K562 (cell line): ENCODE results near the gene CSNK1G2. TPM values are rescaled to one million over a fixed set of nuclear protein-coding genes. Genes with fewer than 3 reads are reported as not detected.

ENCODE experiments used
- AFF1 ChIP-seq, 2 experiments: fragments of 450-650 bp; IDR thresholded peaks; 2 replicates each; pipeline ENCODE4 v1.6.1; 2018; ENCODE audit warnings: mild to moderate bottlenecking in 2 of 2, low read depth in 1 of 2; ENCODE audit not compliant: partially characterized antibody in 2 of 2
- ASH1L ChIP-seq: fragments of 450-650 bp; IDR thresholded peaks from 2 replicates; pipeline ENCODE4 v1.6.1; 2018; ENCODE audit warnings: borderline replicate concordance, mild to moderate bottlenecking, low read depth; ENCODE audit not compliant: partially characterized antibody
- DPF2 ChIP-seq: fragments of 450-650 bp; IDR thresholded peaks from 2 replicates; pipeline ENCODE4 v1.6.1; 2016
- EWSR1 ChIP-seq: fragments of 450-650 bp; IDR thresholded peaks from 2 replicates; pipeline ENCODE4 v1.6.1; 2018; ENCODE audit warnings: borderline replicate concordance, mild to moderate bottlenecking, low read depth, moderate library complexity; ENCODE audit not compliant: partially characterized antibody
- FOSL1 ChIP-seq: fragments of 200-800 bp; sonication (Bioruptor generic); conservative IDR thresholded peaks from 2 replicates; pipeline ENCODE4 v1.6.1; 2016; ENCODE audit warnings: missing genetic modification characterization, missing compliant biosample characterization
- GTF2B ChIP-seq: IDR thresholded peaks from 2 replicates; pipeline ENCODE4 v1.6.1; 2011; ENCODE audit not compliant: insufficient read length; ENCODE audit errors: extremely low read depth
- HDAC3 ChIP-seq: fragments of 450-650 bp; IDR thresholded peaks from 2 replicates; pipeline ENCODE4 v1.6.1; 2018; ENCODE audit warnings: borderline replicate concordance, mild to moderate bottlenecking, moderate library complexity; ENCODE audit not compliant: partially characterized antibody
- HDAC6 ChIP-seq: IDR thresholded peaks from 2 replicates; pipeline ENCODE4 v1.6.1; 2012; ENCODE audit warnings: low read depth, mild to moderate bottlenecking, control low read depth, inconsistent platforms, low read length, moderate library complexity
- POLR2G ChIP-seq: fragments of 200-400 bp; formaldehyde crosslinking; IDR thresholded peaks from 2 replicates; pipeline ENCODE4 v1.6.1; 2017; ENCODE audit warnings: low read depth, mild to moderate bottlenecking, antibody characterized with exemption, low read length, moderate library complexity
- PREB ChIP-seq: sonication (generic); formaldehyde crosslinking; IDR thresholded peaks from 2 replicates; pipeline ENCODE4 v1.8.1; 2023; ENCODE audit warnings: mild to moderate bottlenecking, missing genetic modification reagents
- PRMT5 ChIP-seq: sonication (generic); formaldehyde crosslinking; IDR thresholded peaks from 2 replicates; pipeline ENCODE4 v1.5.0; 2020; ENCODE audit warnings: missing genetic modification reagents
- SP2 ChIP-seq: IDR thresholded peaks from 2 replicates; pipeline ENCODE4 v1.6.1; 2011; ENCODE audit warnings: mild to moderate bottlenecking, low read depth, low read length, moderate library complexity; ENCODE audit not compliant: poor library complexity, severe bottlenecking; ENCODE audit errors: extremely low read depth
- TEAD2 ChIP-seq: fragments of 450-650 bp; IDR thresholded peaks from 2 replicates; pipeline ENCODE4 v1.6.1; 2016; ENCODE audit warnings: missing genetic modification characterization, control low read depth, missing compliant biosample characterization
- THRAP3 ChIP-seq: fragments of 450-650 bp; IDR thresholded peaks from 2 replicates; pipeline ENCODE4 v1.6.1; 2016; ENCODE audit warnings: mild to moderate bottlenecking, inconsistent platforms, borderline replicate concordance
- TRIM25 ChIP-seq: fragments of 450-650 bp; IDR thresholded peaks from 2 replicates; pipeline ENCODE4 v1.7.0; 2016; ENCODE audit warnings: borderline replicate concordance
- TRIM28 ChIP-seq: fragments of 450-650 bp; IDR thresholded peaks from 2 replicates; pipeline ENCODE4 v1.6.1; 2017
- ZNF184 ChIP-seq: sonication (generic); formaldehyde crosslinking; IDR thresholded peaks from 2 replicates; pipeline ENCODE4 v1.5.0; 2020; ENCODE audit warnings: missing genetic modification reagents
- ZNF217 ChIP-seq: sonication (generic); formaldehyde crosslinking; IDR thresholded peaks from 2 replicates; pipeline ENCODE4 v1.8.0; 2022; ENCODE audit warnings: mild to moderate bottlenecking, missing genetic modification reagents
- ZNF586 ChIP-seq: fragments of 450-650 bp; formaldehyde crosslinking; conservative IDR thresholded peaks from 2 replicates; pipeline ENCODE4 v1.4.0; 2020; ENCODE audit warnings: mild to moderate bottlenecking, moderate library complexity
- ZNF780A ChIP-seq: fragments of 250-450 bp; sonication (Bioruptor Pico); IDR thresholded peaks from 2 replicates; pipeline ENCODE4 v1.5.0; 2021; ENCODE audit warnings: mild to moderate bottlenecking
- polyA plus RNA-seq, 8 experiments: library from polyadenylated mRNA; depleted of rRNA in 4 of 8; stranded (reverse) in 5 of 8; unstranded in 3 of 8; fragments of >200 nt; fragmentation: Nextera tagmentation in 2 of 8; fragmentation: Illumina TruSeq in 1 of 8; extraction: Ambion mirVana in 2 of 8; extraction: Trizol in 1 of 8; gene quantifications; 2 replicates each; pipeline versions ENCODE4 v1.2.1 to v1.2.3, GENCODE V29; 2011 to 2014; ENCODE audit warnings: inconsistent platforms in 1 of 8, missing spikeins in 1 of 8
- total RNA-seq, 7 experiments: library from RNA; depleted of rRNA in 6 of 7; stranded (reverse); fragments of >200 nt in 6 of 7; fragmentation: Illumina TruSeq in 2 of 7; extraction: Trizol in 2 of 7; gene quantifications; 2 replicates each; pipeline versions ENCODE4 v1.2.1 to v1.2.3, GENCODE V29; 2011 to 2021; ENCODE audit warnings: low replicate concordance in 1 of 7

The CSNK1G2 gene
- total and polyA plus RNA-seq, 9 of the 15 experiments (the other 6 are each of a cell fraction or from before 2014, with no cell fraction given) = 0.48 to 119 (median 49.5) TPM

GRCh38 chr19:1942078-1942933 lies 1.3 kb downstream of the CSNK1G2 start (continued):
- TF ChIP-seq TRIM25 = no peak
- TF ChIP-seq THRAP3 = no peak
- peak; percentile 70 for TF ChIP-seq POLR2G
- no peak for TF ChIP-seq FOSL1
- no peak for TF ChIP-seq PREB (CRISPR knock-in tag)
- TF ChIP-seq TRIM28 = no peak
- no peak for TF ChIP-seq HDAC3
- TF ChIP-seq EWSR1 = no peak
- TF ChIP-seq HDAC6 = no peak
- peak; percentile 16; the same call in 1 of the 2 replicates for TF ChIP-seq DPF2
- no peak for TF ChIP-seq ZNF184
- TF ChIP-seq PRMT5 (CRISPR knock-in tag) = no peak
- no peak for TF ChIP-seq ZNF217
- no peak for TF ChIP-seq TEAD2 (tag)
- no peak for TF ChIP-seq GTF2B
- TF ChIP-seq ZNF780A (CRISPR knock-in tag) = no peak
- no peak for TF ChIP-seq AFF1 (IDR thresholded peaks at IDR 0.05; ENCODE audit: low read depth in 1 of 2, partially characterized antibody in 2 of 2)
- TF ChIP-seq SP2 = no peak
- no peak for TF ChIP-seq ASH1L
- TF ChIP-seq ZNF586 = no peak
